SU-DHL-6 (cell line): ENCODE measurements around the gene PATL2.

Experiments
- H2AFZ ChIP-seq: fragments of 200-600 bp; sonication (generic); 2 replicates; pipeline ENCODE4 v1.6.1; 2014; ENCODE audit warnings: low read depth, mild to moderate bottlenecking, moderate library complexity, mixed read lengths, antibody characterized with exemption, low read length; ENCODE audit not compliant: severe bottlenecking
- H3F3A ChIP-seq: fragments of 200-600 bp; shearing (Covaris generic); 2 replicates; pipeline ENCODE4 v1.6.0; 2016; ENCODE audit warnings: antibody characterized with exemption, mild to moderate bottlenecking; ENCODE audit not compliant: insufficient read depth
- H3K27ac ChIP-seq: fragments of 200-600 bp; sonication (generic); 2 replicates; pipeline ENCODE4 v1.5.1; 2016; ENCODE audit warnings: low read depth, mild to moderate bottlenecking, low read length, moderate library complexity, mixed read lengths
- H3K27me3 ChIP-seq: fragments of 200-600 bp; sonication (generic), shearing (Covaris generic); 2 replicates; pipeline ENCODE4 v1.6.0; 2014; ENCODE audit warnings: mild to moderate bottlenecking, low read length
- H3K36me3 ChIP-seq: fragments of 200-600 bp; sonication (generic); 2 replicates; pipeline ENCODE4 v1.6.1; 2014; ENCODE audit warnings: mild to moderate bottlenecking, low read length, mixed read lengths
- H3K4me2 ChIP-seq: fragments of 300-600, 200-600 bp; shearing (Covaris generic), sonication (generic); 2 replicates; pipeline ENCODE4 v1.6.0; 2014; ENCODE audit warnings: low read length, low read depth, mild to moderate bottlenecking; ENCODE audit not compliant: poor library complexity, severe bottlenecking
- H3K4me3 ChIP-seq: fragments of 200-600 bp; sonication (generic); 2 replicates; pipeline ENCODE4 v1.5.1; 2014; ENCODE audit warnings: antibody characterized with exemption, low read length, mild to moderate bottlenecking, mixed read lengths; ENCODE audit not compliant: insufficient read depth, poor library complexity, severe bottlenecking
- H3K79me2 ChIP-seq: fragments of 200-600 bp; sonication (generic); 2 replicates; pipeline ENCODE4 v1.6.1; 2014; ENCODE audit warnings: mild to moderate bottlenecking, low read length, moderate library complexity; ENCODE audit not compliant: insufficient read depth
- H3K9ac ChIP-seq: fragments of 200-600 bp; sonication (generic); 2 replicates; pipeline ENCODE4 v1.7.0; 2014; ENCODE audit warnings: mild to moderate bottlenecking, low read length
- H3K9me2 ChIP-seq: fragments of 200-600 bp; sonication (generic); replicated peaks from 2 replicates; pipeline ENCODE4 v1.6.1; 2014; ENCODE audit warnings: low read length; ENCODE audit not compliant: insufficient read depth
- H3K9me3 ChIP-seq: fragments of 200-600 bp; sonication (generic); 2 replicates; pipeline ENCODE4 v1.6.1; 2014; ENCODE audit warnings: low read length, mixed read lengths; ENCODE audit not compliant: insufficient read depth
- H4K20me1 ChIP-seq: fragments of 200-600 bp; sonication (generic); 2 replicates; pipeline ENCODE4 v1.6.1; 2014; ENCODE audit warnings: low read depth, mild to moderate bottlenecking, antibody characterized with exemption, low read length, moderate library complexity, mixed read lengths
- EZH2phosphoT487 ChIP-seq: fragments of 200-600 bp; sonication (generic), shearing (Covaris generic); conservative IDR thresholded peaks from 2 replicates; pipeline ENCODE4 v1.6.1; 2018; ENCODE audit warnings: mild to moderate bottlenecking, antibody characterized with exemption, low read length, moderate library complexity, mixed read lengths
- TF ChIP-seq, protein P1 (sequence below): fragments of 200-600 bp; sonication (generic); IDR thresholded peaks from one replicate; pipeline ENCODE4 v1.5.1; 2017; ENCODE audit warnings: antibody characterized with exemption, mild to moderate bottlenecking, low read length, moderate library complexity; ENCODE audit not compliant: insufficient read depth, poor library complexity, severe bottlenecking

The PATL2 gene

DNA sequence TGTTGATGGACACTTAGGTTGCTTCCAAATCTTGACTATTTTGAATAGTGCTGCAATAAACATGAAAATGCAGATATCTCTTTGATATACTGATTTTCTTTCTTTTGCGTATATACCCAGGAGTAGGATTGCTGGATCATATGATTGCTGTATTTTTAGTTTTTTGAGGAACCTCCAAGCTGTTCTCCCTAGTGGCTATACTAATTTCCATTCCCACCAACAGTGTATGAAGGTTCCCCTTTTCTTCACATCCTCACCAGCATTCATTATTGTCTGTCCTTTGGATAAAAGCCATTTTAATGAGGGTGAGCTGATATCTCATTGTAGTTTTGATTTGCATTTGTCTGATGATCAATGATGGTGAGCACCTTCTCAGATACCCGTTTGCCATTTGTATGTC lies 12.5 kb downstream of the PATL2 start:
- Histone ChIP-seq H4K20me1 (no peaks in the 10 kb centered on the region), H3K27me3 (no peaks in the 10 kb centered on the region), H2AFZ (no peak overlapping the region), H3K36me3 (no peaks in the 10 kb centered on the region), H3K27ac (no peak overlapping the region), H3K4me2 (no peak overlapping the region), H3K4me3 (no peak overlapping the region), H3K79me2 (no peaks in the 10 kb centered on the region), H3K9me3 (no peaks in the 10 kb centered on the region), H3K9ac (no peak overlapping the region), H3K9me2 (no peaks in the 10 kb centered on the region), H3F3A (no peaks in the 10 kb centered on the region)
- no peak for TF ChIP-seq EZH2phosphoT487
- TF ChIP-seq, protein P1, sequence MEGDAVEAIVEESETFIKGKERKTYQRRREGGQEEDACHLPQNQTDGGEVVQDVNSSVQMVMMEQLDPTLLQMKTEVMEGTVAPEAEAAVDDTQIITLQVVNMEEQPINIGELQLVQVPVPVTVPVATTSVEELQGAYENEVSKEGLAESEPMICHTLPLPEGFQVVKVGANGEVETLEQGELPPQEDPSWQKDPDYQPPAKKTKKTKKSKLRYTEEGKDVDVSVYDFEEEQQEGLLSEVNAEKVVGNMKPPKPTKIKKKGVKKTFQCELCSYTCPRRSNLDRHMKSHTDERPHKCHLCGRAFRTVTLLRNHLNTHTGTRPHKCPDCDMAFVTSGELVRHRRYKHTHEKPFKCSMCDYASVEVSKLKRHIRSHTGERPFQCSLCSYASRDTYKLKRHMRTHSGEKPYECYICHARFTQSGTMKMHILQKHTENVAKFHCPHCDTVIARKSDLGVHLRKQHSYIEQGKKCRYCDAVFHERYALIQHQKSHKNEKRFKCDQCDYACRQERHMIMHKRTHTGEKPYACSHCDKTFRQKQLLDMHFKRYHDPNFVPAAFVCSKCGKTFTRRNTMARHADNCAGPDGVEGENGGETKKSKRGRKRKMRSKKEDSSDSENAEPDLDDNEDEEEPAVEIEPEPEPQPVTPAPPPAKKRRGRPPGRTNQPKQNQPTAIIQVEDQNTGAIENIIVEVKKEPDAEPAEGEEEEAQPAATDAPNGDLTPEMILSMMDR = no peak

DNA sequence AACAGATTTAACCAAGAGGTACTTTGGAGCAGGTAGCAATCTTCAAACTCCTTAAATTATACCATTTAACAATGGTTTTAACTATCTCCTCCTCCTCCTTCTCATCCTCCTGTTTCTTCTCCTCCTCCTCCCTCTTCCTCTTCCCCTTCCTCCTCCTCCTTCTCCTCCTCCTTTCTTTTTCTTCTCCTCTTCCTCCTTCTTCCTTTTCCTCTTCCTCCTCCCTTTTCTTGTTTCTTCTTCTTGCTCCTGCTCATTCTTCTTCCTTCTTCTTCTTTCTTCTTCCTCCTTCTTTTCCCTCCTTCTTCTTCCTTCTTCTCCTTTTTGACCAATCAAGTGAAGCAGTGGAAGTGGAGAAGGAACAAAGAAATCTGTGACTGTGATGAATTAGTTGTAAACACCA lies 14.1 kb downstream of the PATL2 start:
- no peak overlapping the region for H3K4me2 ChIP-seq
- no peaks in the 10 kb centered on the region for H4K20me1 ChIP-seq
- H3K27ac ChIP-seq = no peak overlapping the region
- no peak overlapping the region for H3K9ac ChIP-seq
- no peaks in the 10 kb centered on the region for H3K9me3 ChIP-seq
- H3K36me3 ChIP-seq = no peaks in the 10 kb centered on the region
- H3K4me3 ChIP-seq = no peak overlapping the region
- H3F3A ChIP-seq = no peaks in the 10 kb centered on the region
- H3K27me3 ChIP-seq = no peaks in the 10 kb centered on the region
- TF ChIP-seq EZH2phosphoT487 = no peak
- TF ChIP-seq, protein P1 = no peak
- no peak overlapping the region for H2AFZ ChIP-seq
- no peaks in the 10 kb centered on the region for H3K79me2 ChIP-seq
- no peaks in the 10 kb centered on the region for H3K9me2 ChIP-seq

DNA sequence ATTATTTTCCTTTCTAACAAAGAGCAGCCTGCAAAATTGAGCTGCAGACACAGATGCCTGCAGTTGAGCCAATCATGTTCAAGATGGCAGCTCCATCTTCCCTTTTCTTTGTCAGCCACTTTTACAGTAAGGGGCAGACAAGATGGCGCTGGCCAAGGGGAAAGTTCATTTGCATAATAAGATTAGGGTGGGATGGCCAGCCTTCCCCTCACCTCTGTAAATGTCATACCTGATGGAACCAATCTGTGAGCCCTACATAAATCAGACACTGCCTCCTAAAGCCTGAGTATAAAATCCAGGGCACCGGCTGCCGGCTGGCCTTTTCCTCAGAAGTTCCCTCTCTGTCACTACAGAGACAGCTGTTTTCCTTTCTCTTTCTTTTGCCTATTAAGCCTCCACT lies 15.8 kb downstream of the PATL2 start:
- Histone ChIP-seq H3F3A (no peaks in the 10 kb centered on the region), H3K9me2 (no peaks in the 10 kb centered on the region), H4K20me1 (no peaks in the 10 kb centered on the region), H3K27me3 (no peaks in the 10 kb centered on the region), H3K27ac (no peak overlapping the region), H3K9ac (no peak overlapping the region), H3K4me2 (no peak overlapping the region), H3K36me3 (no peaks in the 10 kb centered on the region), H3K9me3 (no peaks in the 10 kb centered on the region), H2AFZ (no peak overlapping the region), H3K4me3 (no peak overlapping the region), H3K79me2 (no peaks in the 10 kb centered on the region)
- TF ChIP-seq, protein P1 = no peak
- no peak for TF ChIP-seq EZH2phosphoT487

DNA sequence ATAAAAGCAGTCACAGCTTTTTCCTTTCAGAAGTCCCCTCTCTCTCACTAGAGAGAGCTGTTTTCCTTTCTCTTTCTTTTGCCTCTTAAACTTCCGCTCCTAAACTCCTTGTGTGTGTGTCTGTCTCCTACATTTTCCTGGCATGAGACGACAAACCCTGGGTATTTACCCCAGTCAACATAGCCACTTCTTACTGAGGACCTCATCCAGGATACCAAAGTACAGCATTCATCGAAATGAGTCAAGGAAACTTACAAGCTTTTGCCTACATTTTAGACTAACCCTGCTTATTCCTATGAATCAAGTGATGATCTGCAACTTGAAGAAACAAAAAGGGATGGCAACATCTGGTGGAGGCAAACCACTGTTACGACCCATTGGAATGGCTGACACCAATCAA lies 16.7 kb downstream of the PATL2 start:
- H3K79me2 ChIP-seq = no peaks in the 10 kb centered on the region
- no peak overlapping the region for H3K4me2 ChIP-seq
- H3K4me3 ChIP-seq = no peak overlapping the region
- H3K27ac ChIP-seq = no peak overlapping the region
- no peaks in the 10 kb centered on the region for H3K27me3 ChIP-seq
- no peaks in the 10 kb centered on the region for H3K9me3 ChIP-seq
- H3K9me2 ChIP-seq = no peaks in the 10 kb centered on the region
- H3K36me3 ChIP-seq = no peaks in the 10 kb centered on the region
- H3K9ac ChIP-seq = no peak overlapping the region
- H2AFZ ChIP-seq = no peak overlapping the region
- H3F3A ChIP-seq = no peaks in the 10 kb centered on the region
- H4K20me1 ChIP-seq = no peaks in the 10 kb centered on the region
- TF ChIP-seq, protein P1 = no peak
- TF ChIP-seq EZH2phosphoT487 = no peak
